T-helper 2 cell treated with Interferon-gamma antibody and Interleukin-4, amounts not matched to agents 100 ng/mL and 5 ng/mL, for 36 hours (primary cell): Measurements from ENCODE around the gene KIRREL3. TPM values are rescaled to one million over a fixed set of nuclear protein-coding genes. Genes with fewer than 3 reads are reported as not detected.

ENCODE experiments used
- intact Hi-C: fragments of 100-400 bp; cut with micrococcal nuclease; formaldehyde crosslinking; loops from one replicate; pipeline ENCODE4 v1.15.1; 2023
- total RNA-seq: library from RNA; stranded (reverse); gene quantifications from 2 replicates; pipeline ENCODE4 v1.2.3, GENCODE V29; 2022

KIRREL3 gene
- total RNA-seq, 1 donor from 2014 or later: not detected

DNA sequence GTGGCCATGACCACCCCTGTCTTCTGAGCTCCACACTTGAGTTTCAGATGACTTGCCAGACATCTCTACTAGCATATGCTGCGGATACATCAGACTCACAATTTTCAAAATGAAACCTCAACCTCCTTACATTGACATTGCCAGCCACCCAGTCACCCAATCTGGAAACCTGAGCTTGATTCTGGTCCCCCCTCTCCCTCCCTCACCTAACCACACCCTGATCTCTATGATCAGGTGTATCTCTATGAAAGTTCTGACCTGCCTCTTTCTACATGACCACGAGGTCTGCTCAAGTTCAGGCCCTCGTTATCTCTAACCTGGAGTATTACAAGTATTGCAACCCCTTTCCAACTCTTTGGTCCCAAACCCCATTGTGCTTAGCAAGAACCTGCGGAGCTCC lies 254.1 kb downstream of the KIRREL3 start:
- intact Hi-C loops: no loop called here

DNA sequence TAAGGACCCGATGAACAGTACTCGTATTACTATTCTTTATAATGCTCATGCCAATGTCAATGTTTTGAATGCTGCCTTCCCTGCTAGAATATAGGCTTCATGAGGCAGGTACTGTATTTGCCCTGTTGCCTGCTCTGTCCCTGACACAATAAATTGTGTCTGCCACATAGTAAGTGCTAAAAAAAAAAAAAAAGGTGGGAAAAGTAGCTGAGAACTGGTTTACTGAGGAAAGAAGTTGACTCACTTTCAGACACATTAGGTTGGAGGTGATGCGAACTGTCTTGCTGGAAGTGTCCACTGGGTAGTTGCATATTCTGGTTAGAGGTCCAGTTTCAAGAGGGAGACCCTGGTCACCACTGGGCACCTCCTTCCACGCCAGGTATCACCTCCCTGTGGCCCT lies 255.9 kb downstream of the KIRREL3 start:
- intact Hi-C loops: no loop called here

GRCh38 chr11:126743628-126744027 lies 256.9 kb downstream of the KIRREL3 start:
- intact Hi-C loops: no loop called here

DNA sequence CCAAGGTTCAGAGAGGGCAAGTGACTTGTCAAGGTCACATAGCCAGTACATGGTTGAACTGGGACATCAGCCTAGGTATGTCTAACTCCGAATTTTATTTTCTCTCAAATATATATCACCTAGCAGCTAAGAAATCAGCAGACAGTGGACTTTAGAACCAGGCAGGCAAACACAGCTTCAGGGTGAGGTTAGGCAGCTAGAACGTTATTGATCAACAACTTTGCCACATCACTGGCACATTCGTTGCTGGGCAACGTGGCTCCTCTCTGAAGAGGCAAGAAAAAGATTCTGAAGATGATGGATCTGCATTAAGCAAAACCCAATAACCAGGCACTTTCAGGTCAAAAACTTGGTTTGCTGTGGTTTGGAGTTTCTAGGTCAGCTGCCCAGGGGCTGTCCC lies 258.0 kb downstream of the KIRREL3 start:
- intact Hi-C loops: no loop called here

- intact Hi-C loops: no loop called here
Observed at GRCh38 chr11:126740846-126741245, 259.7 kb downstream of the KIRREL3 start.

DNA sequence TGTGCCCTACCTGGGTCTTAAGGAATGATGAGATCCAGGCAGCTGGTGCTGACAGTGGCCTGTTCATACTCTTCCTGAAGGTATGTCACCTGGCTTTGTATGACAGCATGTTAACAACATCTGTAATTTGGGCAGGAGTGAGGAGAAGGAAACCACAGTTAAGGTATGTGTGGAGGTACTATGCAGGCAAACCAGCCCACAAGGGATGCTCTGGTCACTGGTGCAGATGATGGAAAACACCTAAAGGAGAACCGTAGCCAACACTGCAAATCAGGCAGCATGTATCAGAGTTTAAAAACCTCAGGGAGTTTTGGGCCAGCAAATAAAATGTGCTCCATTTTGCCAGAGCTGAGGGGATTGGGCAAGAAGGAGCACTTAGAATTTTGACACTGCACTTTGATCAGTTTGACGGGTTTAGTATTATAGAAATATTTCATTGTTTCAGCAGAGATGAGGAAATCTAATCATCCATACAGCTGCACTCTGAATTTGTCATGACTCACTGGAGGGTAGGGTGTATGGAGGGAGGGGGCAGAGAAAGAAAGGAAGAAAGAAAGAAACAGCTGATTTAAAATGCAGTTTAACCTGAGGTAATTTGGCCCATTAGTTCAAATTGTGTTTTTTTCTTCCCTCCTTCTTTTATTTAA lies 260.9 kb downstream of the KIRREL3 start:
- intact Hi-C loops: no loop called here

- intact Hi-C loops: no loop called here
Observed at GRCh38 chr11:126738295-126739031, 262.1 kb downstream of the KIRREL3 start.

DNA sequence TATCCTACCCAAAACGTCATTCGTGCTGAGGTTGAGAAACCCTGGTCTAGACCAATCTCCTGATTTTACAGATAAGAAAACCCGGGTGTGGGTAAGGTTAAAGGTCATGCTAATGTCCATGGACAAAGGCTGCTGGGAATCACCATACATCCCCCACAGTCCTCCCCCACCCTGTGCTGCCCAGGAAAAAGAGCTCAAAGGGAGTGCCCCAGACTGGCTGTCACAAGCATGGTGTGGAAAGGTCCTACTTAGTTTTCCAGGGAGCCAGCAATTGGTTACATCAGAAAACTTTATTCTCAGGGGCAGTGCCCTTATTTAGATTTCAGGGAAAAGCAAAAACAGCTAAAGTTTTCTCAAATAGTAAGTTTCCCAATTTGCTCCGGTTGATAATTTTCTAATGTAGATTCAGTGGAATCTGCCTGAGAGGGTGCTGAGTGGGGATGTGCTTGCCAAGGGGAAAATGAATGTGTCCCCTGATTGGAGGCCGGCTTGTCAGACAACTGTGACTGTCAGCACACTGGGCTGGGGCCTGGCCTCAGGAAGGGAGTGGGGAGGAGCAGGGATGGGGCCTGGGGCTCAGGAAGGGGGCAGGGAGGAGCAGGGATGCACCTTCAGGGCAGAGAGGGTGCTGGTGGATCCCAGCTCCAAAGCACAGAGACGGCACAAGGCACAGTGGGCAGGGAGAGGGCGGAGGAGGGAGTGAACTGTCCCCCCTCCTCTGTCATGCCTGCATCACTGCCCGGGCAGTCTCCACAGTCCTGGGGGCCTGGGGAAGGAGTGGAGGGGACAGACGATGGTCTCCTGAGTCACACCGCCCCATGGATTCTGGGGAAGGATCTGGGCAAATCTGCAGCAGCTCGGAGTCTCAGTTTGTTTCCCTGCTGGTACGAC lies 263.6 kb downstream of the KIRREL3 start:
- intact Hi-C loops: no loop called here

DNA sequence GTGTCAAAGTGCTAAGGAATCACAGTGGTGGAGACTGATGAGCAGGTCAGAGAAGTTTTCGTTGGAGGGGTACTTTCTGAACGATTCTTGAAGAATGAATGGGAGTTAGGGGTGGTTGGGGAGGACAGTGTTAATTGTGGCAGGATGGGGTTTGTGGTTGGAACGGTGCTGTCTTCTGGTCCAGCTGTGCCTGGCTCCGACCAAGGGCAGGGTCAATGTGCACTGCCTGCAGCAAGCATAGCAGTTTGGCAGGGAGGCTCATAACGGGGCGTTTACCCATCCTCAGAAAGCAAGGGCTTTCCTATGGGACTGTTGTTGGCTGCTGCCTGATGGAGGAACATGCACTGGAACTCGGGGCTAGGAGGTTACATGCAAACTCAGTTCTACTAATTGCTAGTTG lies 265.8 kb downstream of the KIRREL3 start:
- intact Hi-C loops: no loop called here

GRCh38 chr11:126733685-126734084 lies 266.9 kb downstream of the KIRREL3 start:
- intact Hi-C loops: no loop called here

- intact Hi-C loops: no loop called here
Observed at GRCh38 chr11:126732981-126733380, 267.6 kb downstream of the KIRREL3 start.

DNA sequence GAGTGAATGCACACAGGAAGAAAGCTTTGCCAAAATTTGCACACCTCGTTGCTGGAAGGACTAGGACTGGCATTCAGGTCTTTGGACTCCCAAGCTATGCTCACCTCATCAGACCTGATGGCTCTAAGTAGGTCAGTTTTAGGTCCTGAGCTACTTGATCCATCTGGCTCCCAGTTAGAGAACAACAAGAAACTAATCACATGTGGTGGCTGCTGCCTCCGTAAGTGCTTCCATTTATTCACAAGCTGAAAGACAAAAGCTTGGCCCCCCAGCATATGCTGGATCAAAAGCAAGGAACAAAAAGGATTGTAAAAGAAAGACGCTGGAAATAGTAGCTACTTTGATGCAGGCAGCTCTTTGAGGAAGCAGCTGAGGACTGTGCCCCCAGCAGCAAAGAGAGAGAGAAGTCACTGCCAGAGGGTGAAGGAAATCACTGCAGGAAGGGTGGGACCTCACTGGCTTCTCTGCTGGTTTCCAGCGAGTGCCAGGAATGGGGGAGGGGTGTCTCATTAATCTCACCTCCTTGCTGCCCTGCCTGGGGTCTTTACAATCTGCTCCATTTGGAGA lies 268.9 kb downstream of the KIRREL3 start:
- intact Hi-C loops: no loop called here

DNA sequence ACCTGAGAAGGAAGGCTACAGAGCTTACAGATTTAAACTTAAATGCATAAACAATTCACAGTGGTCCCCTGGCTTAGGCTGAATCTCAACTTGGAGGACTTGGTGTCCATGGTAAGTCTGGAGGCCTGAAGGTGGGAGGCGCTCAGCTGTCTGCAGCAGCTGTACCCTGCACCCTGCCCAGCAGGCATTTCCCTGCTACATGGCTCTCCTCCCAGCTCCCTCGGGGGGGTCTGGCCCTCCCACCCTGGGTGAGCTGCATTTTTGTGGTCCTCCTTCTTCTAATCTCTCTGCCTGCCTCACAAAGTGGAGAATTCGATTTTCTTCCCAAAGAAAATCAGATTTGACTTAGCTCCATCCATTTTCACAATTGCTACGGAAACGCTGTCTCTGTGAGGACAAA lies 273.2 kb downstream of the KIRREL3 start:
- intact Hi-C loops: no loop called here

DNA sequence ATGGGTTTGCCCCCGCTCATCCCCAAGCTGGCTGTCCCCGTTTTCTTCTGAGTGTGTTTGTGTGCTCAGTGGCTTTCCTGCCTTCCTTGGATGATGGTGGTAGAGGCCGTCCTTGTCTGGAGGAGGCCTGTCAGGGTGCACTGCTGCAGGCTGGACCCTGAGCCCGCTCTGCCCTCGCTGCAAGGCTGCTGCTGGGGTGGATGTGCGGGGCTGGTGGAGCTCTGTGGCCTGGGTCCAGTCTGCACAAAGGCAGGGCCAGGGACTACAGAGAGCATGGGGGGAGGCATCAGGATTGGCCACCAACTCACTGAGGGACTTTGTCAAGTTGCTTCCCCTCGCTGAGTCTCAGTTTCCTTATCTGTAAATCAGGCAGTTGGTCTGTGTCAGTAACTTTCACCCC lies 275.0 kb downstream of the KIRREL3 start:
- intact Hi-C loops: no loop called here

GRCh38 chr11:126725043-126725442 lies 275.5 kb downstream of the KIRREL3 start:
- intact Hi-C loops: no loop called here

DNA sequence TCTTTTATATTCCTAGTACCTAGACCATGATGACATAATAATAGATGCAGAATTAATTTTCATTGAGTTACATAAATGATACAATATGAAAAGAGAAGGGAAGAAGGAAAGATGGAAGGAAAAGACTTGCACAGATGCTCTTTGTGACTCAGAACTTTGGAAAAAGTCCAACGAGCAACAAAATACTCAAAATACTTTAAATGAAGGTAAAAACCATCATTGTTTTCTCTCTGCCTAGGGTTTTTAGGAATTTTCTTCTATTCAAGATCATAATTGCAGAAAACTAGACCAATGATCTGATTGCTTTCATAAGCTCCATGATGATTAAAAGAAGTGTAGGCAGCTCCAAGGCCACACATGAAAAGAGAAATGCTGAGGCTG lies 276.9 kb downstream of the KIRREL3 start:
- intact Hi-C loops: no loop called here

DNA sequence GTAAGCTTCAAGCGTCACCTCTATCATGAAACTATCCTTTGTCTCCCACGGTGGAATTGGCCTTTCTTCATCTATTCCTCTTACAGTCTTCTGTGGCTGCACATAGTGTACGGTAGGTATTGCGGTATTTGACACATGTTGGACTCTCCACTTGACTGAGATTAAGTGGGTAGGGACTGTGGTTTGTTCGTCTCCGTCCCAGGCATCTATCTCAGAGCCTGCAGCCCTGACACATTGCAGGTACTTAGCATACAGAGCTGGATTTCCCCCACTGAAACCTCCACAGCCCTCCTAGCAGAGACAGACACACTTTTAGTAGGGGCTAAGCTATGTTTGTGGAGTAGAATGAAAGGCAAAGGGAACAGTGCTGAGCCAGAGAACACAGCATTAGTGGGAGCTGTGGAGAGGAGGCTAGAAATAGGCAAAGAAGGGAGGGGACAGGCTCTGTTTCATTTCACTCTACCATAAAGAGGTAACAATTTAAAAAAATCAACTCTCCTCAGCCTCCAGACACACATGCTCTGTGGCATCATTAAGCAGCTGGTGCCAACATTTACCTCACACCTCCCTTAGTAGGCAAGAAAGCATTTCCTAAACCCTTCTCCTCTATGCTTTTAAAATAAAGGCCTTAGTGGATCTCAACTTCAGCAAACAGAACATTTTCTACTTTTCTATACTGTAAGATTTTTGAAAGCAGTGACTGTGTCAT lies 277.5 kb downstream of the KIRREL3 start:
- intact Hi-C loops: no loop called here

DNA sequence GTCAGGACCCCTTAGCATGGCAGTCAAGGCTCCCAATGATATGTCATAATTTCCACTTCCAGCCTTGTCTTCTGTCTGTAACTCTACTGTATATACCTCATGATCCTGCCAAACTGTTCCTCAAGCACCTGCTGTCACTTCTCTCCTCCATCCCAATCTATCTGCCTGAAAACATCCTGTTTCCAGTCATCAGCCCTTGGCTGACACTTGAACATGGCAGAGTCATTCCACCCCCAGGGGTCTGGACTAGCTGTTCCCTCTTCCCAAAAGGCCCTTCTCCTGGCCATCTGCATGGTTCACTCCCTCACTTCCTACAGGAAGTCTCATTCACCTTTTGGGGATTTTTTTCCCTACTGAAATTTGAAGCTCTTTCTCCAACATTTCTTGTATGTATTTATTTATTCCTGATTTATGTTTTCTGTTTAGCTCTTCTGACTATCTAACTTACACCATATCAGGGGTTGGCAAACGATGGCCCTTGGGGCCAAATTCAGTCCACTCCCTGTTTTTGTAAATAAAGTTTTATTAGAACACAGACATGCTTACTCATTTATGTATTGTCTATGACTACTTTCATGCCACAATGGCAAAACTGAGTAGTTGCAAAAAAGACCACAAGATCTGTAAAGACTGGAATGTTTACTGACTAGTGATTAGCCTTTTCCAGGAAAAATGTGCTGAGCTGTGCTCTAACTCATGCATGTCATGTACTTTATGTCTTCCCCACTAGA lies 278.4 kb downstream of the KIRREL3 start:
- intact Hi-C loops: no loop called here

- intact Hi-C loops: no loop called here
Observed at GRCh38 chr11:126720539-126721235, 279.9 kb downstream of the KIRREL3 start.

- intact Hi-C loops: no loop called here
Observed at GRCh38 chr11:126719740-126720139, 280.8 kb downstream of the KIRREL3 start.
